Measurements from ENCODE around the gene VMP1.

The VMP1 gene

GRCh38 chr17:59719526-59719925 is 12.1 kb downstream of the VMP1 start:
- TF ChIP-seq CTCF (IDR thresholded peaks at IDR 0.05; ENCODE audit: insufficient read depth, low read length) (no peak), POLR2AphosphoS5 (IDR thresholded peaks at IDR 0.05; ENCODE audit: low read depth) (no peak), GABPA (IDR thresholded peaks at IDR 0.05; ENCODE audit: low read depth) (no peak), SPI1 (IDR thresholded peaks at IDR 0.05; ENCODE audit: borderline replicate concordance, low read depth) (no peak), REST (IDR thresholded peaks at IDR 0.05; ENCODE audit: insufficient replicate concordance, low read depth) (no peak)

GRCh38 chr17:59722623-59723022 is 15.2 kb downstream of the VMP1 start:
- Histone ChIP-seq H3K27me3 (ENCODE audit: insufficient read depth, poor library complexity, severe bottlenecking) (no peaks in the 10 kb centered on the region), H3K4me3 (replicated peaks; ENCODE audit: insufficient read depth, low read length) (no peak overlapping the region), H3K27ac (replicated peaks) (no peak overlapping the region)
- TF ChIP-seq REST (IDR thresholded peaks at IDR 0.05; ENCODE audit: insufficient replicate concordance, low read depth) (no peak), CTCF (IDR thresholded peaks at IDR 0.05; ENCODE audit: insufficient read depth, low read length) (no peak), GABPA (IDR thresholded peaks at IDR 0.05; ENCODE audit: low read depth) (no peak), SPI1 (IDR thresholded peaks at IDR 0.05; ENCODE audit: borderline replicate concordance, low read depth) (no peak), POLR2AphosphoS5 (IDR thresholded peaks at IDR 0.05; ENCODE audit: low read depth) (no peak)
- no peak for DNase-seq (ENCODE audit: low read depth in 1 of 2, low spot score in 1 of 2)

More at GRCh38 chr17:59719526-59719925, 12.1 kb downstream of the VMP1 start:
- Histone ChIP-seq H3K27ac (replicated peaks) (no peak overlapping the region), H3K4me3 (replicated peaks; ENCODE audit: insufficient read depth, low read length) (no peak overlapping the region), H3K27me3 (ENCODE audit: insufficient read depth, poor library complexity, severe bottlenecking) (no peaks in the 10 kb centered on the region)
- no peak for DNase-seq (ENCODE audit: low read depth in 1 of 2, low spot score in 1 of 2)

GRCh38 chr17:59723041-59723440 is 15.6 kb downstream of the VMP1 start:
- H3K4me3 ChIP-seq (replicated peaks; ENCODE audit: insufficient read depth, low read length), result no peak overlapping the region
- DNase-seq (ENCODE audit: low read depth in 1 of 2, low spot score in 1 of 2), result no peak
- no peaks in the 10 kb centered on the region for H3K27me3 ChIP-seq (ENCODE audit: insufficient read depth, poor library complexity, severe bottlenecking)
- TF ChIP-seq GABPA (IDR thresholded peaks at IDR 0.05; ENCODE audit: low read depth), result no peak
- TF ChIP-seq CTCF (IDR thresholded peaks at IDR 0.05; ENCODE audit: insufficient read depth, low read length), result no peak
- no peak for TF ChIP-seq SPI1 (IDR thresholded peaks at IDR 0.05; ENCODE audit: borderline replicate concordance, low read depth)
- TF ChIP-seq REST (IDR thresholded peaks at IDR 0.05; ENCODE audit: insufficient replicate concordance, low read depth), result no peak
- TF ChIP-seq POLR2AphosphoS5 (IDR thresholded peaks at IDR 0.05; ENCODE audit: low read depth), result no peak
- no peak overlapping the region for H3K27ac ChIP-seq (replicated peaks)
